Hematopoietic multipotent progenitor cell treated with erythropoietin and hydrocortisone succinate and interleukin-3 and kit ligand, for 4 days (in vitro differentiated cells): Measurements from ENCODE around the gene PPP2R3B.
"Not testable (repeated sequence)": the region's sequence is repeated elsewhere in the genome, so short reads cannot be mapped to it uniquely, and the experiment has no call there.

Source experiments
- DNase-seq: peaks from one replicate; pipeline ENCODE4 v3.0.0-alpha.2; 2015

Gene PPP2R3B

GRCh38 chrX:334971-335757, 51.5 kb downstream of the PPP2R3B start:
- no peak for DNase-seq

DNA sequence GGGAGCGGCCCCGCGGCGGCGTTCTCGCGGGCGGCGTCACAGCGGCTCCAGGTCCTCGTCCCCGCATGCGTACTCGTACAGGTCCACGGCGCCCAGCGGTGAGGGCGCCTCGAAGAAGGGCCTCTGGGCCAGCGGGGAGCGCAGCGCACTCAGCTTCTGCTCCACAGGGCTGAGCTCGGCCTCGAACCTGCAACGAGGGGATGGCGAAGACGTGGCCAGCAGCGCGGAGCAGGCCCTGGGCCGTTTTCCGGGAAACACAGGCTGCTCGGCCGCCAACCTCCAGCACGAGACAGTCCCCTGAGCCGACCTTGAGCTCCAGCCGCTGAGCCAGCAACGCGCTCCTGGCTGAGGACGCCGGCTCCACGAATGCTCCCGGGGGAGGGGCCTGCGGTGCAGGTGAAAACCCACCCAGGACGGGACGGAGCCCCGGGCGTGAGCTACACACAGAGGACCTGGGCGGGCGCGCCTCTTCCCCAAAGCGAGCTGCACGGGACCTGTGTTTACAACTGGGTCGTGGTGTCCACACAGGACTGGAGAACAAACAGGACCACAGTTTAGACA, 52.3 kb downstream of the PPP2R3B start:
- DNase-seq: no peak

GRCh38 chrX:333611-334311, 52.9 kb downstream of the PPP2R3B start:
- no peak for DNase-seq

DNA sequence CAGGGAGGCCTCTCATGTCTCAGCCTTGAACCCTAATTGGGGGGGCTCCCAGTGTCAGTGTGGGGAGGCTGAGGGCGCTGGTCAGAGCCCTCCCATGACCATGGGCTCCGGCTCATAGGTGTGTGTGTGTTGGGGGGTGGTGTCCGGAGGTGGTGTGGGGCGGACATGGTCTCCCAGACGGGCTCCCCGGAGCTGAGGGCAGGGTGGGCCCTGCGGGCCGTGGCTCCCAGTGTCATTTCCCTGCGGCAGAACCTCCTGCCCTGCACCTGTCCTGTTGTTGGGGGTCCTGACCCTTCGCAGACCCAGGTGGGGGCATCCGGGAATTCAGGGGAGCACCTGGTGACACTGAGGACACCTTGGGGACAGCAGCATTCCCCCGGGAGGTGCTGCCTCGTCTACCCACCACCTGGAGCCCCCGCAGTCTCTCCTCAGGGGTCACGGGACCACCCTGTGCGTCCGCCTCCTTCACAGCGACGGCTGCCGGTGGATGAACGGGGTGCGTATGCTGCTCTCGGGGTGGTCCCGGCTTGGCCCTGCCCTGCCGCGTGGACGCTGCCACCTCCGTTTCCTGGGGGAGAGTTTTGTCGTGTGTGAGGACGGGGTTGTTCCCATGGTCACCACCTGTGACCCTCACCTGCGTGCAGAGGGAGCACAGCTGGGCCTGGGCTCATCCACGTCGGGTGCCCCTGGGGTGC, 53.6 kb downstream of the PPP2R3B start:
- no peak for DNase-seq

- DNase-seq: no peak
These were observed 54.2 kb downstream of the PPP2R3B start for GRCh38 chrX:332496-332860.

DNA sequence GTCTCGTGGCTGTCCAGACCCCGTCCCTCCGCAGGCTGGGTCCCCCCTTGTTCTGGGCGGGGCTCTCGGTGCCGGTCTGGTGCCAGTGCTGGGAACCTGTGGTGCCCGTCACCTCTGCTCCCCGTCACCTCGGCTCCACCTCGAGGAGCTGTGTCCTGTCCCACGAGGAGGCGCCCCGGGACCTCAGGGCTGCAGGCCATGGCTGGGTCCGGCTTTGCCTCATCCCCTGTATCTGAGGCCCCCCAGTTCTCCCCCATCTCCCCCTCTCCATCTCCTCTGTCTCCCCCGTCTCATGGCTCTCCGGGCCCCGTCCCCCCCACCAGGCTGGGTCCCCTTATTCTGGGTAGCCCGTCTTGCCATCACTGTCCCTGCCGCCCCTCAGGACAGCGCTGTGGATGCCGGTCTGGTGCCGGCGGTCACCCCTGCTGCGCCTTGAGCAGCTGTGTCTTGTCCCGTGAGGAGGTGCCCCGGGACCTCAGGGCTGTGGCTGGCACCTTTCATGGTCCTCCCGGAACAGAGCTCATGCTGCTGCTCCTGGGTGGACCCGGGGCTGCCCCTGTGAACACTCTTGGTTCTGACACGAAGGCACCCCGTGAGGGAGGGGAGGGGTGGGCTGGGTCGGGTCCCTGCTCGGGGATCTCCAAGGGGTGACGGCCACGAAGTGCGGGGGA, 54.7 kb downstream of the PPP2R3B start:
- DNase-seq: no peak

DNA sequence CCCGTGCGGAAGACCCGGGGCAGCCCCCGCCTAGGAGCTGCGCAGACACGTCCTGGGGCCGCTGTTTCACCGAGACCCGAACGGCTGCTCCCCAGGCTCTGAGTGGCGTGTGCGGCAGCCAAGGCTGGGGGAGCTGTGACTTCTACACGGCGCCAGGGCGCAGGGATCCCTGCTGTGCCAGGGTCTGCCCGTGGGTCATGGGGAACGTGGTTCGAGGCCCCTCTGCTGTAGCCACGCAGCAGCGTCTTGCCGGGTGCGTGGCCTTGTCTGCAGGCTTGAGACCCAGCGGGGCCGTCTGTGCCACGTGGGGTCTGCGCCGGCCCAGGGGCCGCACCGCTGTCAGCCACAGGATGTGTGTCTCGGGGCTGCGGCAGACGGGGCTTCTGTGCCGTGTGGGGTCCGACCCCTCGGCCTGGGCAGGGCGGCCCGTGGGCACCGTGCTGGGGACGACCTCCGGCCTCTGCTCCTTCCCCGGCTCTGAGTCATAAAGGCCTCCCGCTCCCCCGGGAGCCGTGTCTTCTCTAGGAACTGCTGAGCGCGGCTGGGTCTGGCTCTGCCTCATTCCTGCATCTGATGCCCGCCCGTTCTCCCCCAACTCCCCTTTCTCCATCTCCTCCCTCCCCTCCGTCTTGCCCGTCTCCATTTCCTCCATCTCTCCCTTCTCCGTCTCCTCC, 55.4 kb downstream of the PPP2R3B start:
- DNase-seq: peak; percentile 33

DNA sequence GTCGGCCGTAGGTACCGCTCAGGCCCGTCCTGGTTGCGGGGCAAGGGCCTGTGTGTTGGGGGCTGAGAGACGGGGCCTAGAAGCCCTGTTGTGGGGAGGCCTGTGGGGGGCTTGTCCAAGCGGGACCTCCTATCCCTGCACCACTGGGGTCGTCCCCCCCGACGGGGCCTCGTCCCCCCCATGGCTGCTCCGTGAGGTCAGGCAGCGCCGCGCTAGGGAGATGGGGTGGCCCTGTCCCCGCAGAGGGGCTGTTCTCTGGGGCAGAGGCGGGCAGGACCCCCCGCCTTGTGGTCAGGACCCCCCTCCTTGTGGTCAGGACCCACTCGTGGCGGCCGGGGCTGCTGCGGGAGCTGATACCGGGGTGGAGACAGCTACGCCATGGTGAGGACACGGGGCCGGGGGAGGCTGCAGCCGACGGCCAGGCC, 56.0 kb downstream of the PPP2R3B start:
- DNase-seq: no peak

- not testable (repeated sequence) for DNase-seq
These were observed 56.5 kb downstream of the PPP2R3B start for GRCh38 chrX:330141-330725.

GRCh38 chrX:329291-329910, 57.3 kb downstream of the PPP2R3B start:
- DNase-seq: no peak

DNA sequence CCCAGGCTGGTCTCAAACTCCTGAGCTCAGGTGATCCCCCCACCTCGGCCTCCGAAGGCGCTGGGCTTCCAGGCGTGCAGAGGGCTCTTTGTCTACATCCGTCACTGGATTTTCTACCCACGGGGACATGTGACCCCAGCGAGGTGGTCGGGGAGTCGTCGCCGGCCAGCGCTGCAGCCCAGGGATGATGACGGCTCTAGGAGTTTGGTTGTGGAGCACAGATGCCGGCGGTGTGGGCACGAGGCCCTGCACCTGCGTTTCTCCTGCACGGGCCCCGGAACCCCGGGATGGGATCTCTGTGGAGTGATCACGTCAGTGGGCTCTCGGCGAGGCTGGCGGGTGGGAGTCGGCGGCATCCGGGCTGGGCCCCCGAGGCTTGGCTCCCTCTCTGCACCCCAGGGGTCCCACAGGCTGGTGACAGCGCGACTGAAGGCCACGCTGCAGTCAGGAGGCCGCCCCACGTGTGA, 59.0 kb downstream of the PPP2R3B start:
- DNase-seq: no peak

- peak; percentile 46 for DNase-seq
These were observed 62.0 kb downstream of the PPP2R3B start for GRCh38 chrX:324664-325063.

DNA sequence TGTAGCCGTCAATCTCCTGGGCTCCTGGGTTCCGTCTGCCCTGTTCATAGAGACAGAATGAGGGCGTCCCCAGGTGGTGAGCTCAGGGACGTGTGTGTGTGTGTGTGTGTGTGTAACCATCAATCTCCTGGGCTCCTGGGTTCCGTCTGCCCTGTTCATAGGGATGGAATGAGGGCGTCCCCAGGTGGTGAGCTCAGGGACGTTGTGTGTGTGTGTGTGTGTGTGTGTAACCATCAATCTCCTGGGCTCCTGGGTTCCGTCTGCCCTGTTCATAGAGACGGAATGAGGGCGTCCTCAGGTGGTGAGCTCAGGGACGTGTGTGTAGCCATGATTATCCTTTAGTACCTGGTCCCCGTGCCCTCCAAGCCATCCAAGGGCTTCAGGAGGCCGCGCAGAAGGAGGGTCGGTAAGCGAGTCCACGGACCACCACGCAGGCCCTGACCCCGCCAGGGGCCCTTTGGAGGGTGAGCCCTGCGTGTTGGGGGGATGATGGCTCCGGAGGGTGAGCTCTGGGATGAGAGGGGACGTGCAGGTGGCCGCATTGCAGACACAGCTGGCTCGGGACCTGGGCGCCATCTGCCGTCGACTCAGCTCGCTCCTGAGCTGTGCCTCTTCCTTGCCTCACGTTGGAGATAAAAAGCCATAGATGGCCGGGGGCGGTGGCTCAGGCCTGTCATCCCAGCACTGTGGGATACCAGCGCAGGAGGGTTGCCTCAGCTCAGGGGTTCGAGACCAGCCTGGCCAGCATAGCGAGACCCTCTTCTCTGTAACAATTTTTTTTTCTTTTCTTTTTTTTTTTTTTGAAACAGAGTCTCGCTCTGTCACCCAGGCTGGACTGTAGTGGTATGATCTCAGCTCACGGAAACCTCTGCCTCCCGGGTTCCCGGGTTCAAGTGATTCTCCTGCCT, 62.7 kb downstream of the PPP2R3B start:
- peak; percentile 75 for DNase-seq

DNA sequence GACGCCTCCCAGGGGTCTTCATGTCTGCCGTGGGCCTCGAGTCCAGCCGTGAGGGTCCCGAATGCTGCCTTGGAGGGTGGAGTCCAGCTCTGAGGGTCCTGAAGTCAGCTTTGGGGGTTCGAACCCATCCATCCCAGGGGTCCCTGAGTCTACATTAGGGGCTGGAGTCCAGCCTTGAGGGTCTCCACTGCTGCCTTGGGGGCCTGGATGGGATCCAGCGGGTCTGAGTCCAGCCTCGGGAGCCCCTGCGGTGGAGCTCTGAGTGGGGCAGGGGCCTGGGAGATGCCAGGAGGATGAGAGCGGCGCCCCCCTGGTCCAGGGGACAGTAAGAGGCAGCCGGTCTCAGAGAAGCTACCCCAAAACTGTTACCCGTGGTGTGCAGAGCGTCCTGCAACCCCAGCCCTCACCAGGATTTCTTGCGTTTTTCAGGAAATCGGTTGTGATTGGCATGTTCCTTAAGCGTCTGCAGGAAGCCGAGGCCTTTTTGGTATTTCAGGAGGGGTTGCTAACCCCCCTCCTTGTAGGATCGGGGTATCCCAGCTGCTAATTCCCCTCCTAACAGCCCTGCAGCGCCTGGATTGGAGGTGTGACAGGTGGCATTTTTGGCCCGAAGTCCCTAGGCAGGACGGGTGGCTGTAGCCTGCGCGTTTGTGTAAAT, 66.5 kb downstream of the PPP2R3B start:
- DNase-seq: peak; percentile 48

DNA sequence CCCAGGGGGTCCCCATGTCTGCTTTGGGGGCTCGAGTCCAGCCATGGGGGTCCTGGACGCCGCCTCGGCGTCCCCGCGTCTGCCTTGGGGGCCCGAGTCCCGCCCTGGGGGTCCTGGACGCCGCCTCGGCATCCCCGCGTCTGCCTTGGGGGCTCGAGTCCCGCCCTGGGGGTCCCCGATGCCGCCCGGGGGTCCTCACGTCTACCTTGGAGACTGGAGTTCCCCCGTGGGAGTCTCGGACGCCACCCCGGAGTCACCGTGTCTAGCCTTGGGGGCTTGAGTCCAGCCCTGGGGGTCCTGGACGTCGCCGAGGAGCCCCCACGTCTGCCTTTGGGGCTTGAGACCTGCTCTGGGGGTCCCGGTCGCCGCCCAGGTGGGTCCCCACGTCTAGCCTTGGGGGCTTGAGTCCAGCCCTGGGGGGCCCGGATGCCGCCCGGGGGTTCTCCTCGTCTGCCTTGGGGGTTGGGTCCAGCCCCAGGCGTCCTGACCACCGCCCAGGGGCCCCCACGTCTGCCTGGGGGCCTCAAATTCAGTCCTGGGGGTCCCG, 67.1 kb downstream of the PPP2R3B start:
- DNase-seq: no peak

- DNase-seq: peak; percentile 100
These were observed 67.7 kb downstream of the PPP2R3B start, which contains the start of gene GTPBP6 for GRCh38 chrX:318739-319578. GTPBP6 (minus strand) TSS chrX:318796; CDS start chrX:318787, 9 bp downstream.

- DNase-seq: peak; percentile 100
These were observed 68.5 kb downstream of the PPP2R3B start for GRCh38 chrX:318068-318738.
